Thyroid gland (tissue), 4 donors: Measurements from ENCODE around the gene TSLP. TPM values are rescaled to one million over a fixed set of nuclear protein-coding genes. Genes with fewer than 3 reads are reported as not detected.

Experiments
- DNase-seq, 2 donors: peaks; one replicate each; pipeline ENCODE4 v3.0.0-alpha.2; 2019
- H3K27ac ChIP-seq, 3 donors: fragments of 200-600 bp; sonication (generic); 1 replicate in 2 of 3; 2 replicates in 1 of 3; pipeline ENCODE4 v1.5.1; 2016 to 2019; ENCODE audit warnings: mild to moderate bottlenecking in 1 of 3, moderate library complexity in 1 of 3
- H3K27me3 ChIP-seq: fragments of 200-600 bp; sonication (generic); one replicate; pipeline ENCODE4 v1.5.1; 2019
- H3K36me3 ChIP-seq, 2 donors: fragments of 200-600 bp; sonication (generic); one replicate each; pipeline ENCODE4 v1.5.1; 2016 to 2019
- H3K4me1 ChIP-seq, 2 donors: fragments of 200-600 bp; sonication (generic); one replicate each; pipeline ENCODE4 v1.5.1; 2017 to 2019
- H3K4me3 ChIP-seq, 3 donors: fragments of 200-600 bp; sonication (generic); replicated peaks in 1 of 3; 1 replicate in 2 of 3; 2 replicates in 1 of 3; pipeline ENCODE4 v1.5.1; 2016; ENCODE audit warnings: mild to moderate bottlenecking in 1 of 3
- H3K9me3 ChIP-seq: fragments of 200-600 bp; sonication (generic); one replicate; pipeline ENCODE4 v1.5.1; 2017
- POLR2A ChIP-seq, 2 donors: fragments of 450-650 bp; IDR thresholded peaks; one replicate each; pipeline ENCODE4 v1.6.1; 2017; ENCODE audit warnings: antibody characterized with exemption in 2 of 2, mild to moderate bottlenecking in 2 of 2, moderate library complexity in 1 of 2
- WGBS, 2 donors: methylation state at CpG; one replicate each; pipeline ENCODE4 v1.1.5; 2017; 5-methylcytosine and 5-hydroxymethylcytosine counted together
- intact Hi-C: fragments of 100-400 bp; cut with DNase I; formaldehyde crosslinking; loops from one replicate; pipeline ENCODE4 v1.15.1; 2023
- total RNA-seq, 4 donors: library from RNA; depleted of rRNA; stranded (reverse); fragments of >200 nt; gene quantifications; one replicate each; pipeline ENCODE4 v1.2.3, GENCODE V29; 2016
- TF ChIP-seq, protein P1 (sequence below), 6 experiments: fragments of 200-600 bp in 3 of 6; fragments of 450-650 bp in 3 of 6; sonication (generic) in 3 of 6; IDR thresholded peaks; one replicate each; pipeline ENCODE4 v1.5.1; 2016 to 2019; ENCODE audit warnings: antibody characterized with exemption in 6 of 6, mild to moderate bottlenecking in 2 of 6, inconsistent platforms in 1 of 6, moderate library complexity in 1 of 6

The TSLP gene
- total RNA-seq, 4 donors from 2014 or later: 0.11 to 0.81 (median 0.26) TPM

DNA sequence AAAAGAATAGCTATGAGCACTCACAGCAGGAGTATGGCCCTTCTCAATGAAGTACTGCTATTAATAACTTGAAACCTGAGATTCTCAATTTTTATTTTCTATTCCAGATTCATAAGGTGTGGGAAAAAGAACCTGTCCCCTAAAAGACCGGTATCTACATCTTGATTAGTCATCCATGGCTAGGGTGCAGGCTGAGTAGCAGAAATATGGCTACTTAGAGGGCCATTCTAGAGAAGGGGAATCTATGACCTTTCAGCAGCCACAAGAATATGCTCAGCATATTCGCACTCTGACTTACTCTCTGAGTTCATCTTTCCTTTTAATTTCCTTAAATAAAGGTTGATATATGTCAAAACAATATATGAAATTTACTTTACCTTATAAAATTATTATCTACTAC, 48.3 kb downstream of the TSLP start:
- no peak overlapping the region for H3K4me3 ChIP-seq
- TF ChIP-seq, protein P1, sequence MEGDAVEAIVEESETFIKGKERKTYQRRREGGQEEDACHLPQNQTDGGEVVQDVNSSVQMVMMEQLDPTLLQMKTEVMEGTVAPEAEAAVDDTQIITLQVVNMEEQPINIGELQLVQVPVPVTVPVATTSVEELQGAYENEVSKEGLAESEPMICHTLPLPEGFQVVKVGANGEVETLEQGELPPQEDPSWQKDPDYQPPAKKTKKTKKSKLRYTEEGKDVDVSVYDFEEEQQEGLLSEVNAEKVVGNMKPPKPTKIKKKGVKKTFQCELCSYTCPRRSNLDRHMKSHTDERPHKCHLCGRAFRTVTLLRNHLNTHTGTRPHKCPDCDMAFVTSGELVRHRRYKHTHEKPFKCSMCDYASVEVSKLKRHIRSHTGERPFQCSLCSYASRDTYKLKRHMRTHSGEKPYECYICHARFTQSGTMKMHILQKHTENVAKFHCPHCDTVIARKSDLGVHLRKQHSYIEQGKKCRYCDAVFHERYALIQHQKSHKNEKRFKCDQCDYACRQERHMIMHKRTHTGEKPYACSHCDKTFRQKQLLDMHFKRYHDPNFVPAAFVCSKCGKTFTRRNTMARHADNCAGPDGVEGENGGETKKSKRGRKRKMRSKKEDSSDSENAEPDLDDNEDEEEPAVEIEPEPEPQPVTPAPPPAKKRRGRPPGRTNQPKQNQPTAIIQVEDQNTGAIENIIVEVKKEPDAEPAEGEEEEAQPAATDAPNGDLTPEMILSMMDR (IDR thresholded peaks at IDR 0.05): no peak
- TF ChIP-seq POLR2A (IDR thresholded peaks at IDR 0.05): no peak
- peaks cover 21 to 30% of the 10 kb centered on the region in 2 donors for H3K36me3 ChIP-seq
- no peaks in the 10 kb centered on the region for H3K27me3 ChIP-seq
- H3K27ac ChIP-seq: no peak overlapping the region
- no peaks in the 10 kb centered on the region for H3K9me3 ChIP-seq
- 93 to 94% methylated on average over 2 of the region's 2 CpGs for WGBS, 2 donors
- DNase-seq: no peak
- H3K4me1 ChIP-seq: no peaks in the 10 kb centered on the region
- intact Hi-C loops: no loop called here

DNA sequence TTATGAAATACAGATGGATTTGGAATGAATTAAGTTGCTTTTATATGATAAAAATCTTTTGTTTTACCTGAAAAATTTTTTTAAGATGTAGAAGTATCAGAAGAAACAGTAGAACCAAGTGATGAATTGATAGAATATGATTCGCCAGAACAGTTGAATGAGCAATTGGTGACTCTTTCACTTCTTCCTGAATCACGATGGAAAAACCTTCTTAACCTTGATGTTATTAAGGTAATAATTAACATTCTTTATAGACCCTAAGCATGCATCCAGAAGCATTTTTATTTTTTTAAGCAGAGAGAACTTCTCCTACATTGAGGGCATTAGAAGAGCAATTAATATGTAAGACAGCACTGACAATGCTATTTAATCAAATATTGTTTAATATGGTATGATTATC, 49.4 kb downstream of the TSLP start:
- peaks cover 25 to 36% of the 10 kb centered on the region in 2 donors for H3K36me3 ChIP-seq
- intact Hi-C loops: no loop called here
- TF ChIP-seq POLR2A (IDR thresholded peaks at IDR 0.05): no peak
- TF ChIP-seq, protein P1 (IDR thresholded peaks at IDR 0.05): no peak

DNA sequence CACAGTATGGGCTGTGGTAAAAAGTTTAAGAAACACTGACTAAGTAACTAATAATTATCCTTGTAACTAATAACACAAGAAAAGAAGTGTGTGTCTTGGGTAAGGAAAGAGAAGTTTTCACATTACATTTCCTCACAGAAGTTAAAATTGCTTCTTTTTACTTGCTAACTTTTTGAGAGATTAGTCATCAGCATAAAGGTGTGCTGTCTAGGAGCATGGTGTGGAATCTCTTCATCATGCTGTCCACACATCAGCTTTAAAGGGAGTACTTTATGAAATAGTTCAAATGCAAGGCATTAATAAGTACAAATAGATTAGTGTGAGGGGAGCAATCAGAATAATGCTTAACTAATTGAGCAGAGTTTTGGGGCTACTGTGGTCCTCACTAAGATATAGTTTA, 50.4 kb downstream of the TSLP start:
- H3K27ac ChIP-seq: no peak overlapping the region
- H3K27me3 ChIP-seq: no peaks in the 10 kb centered on the region
- intact Hi-C loops: no loop called here
- H3K36me3 ChIP-seq: peaks cover 29 to 44% of the 10 kb centered on the region in 2 donors
- TF ChIP-seq POLR2A (IDR thresholded peaks at IDR 0.05): no peak
- TF ChIP-seq, protein P1 (IDR thresholded peaks at IDR 0.05): no peak
- DNase-seq: no peak
- no peak overlapping the region for H3K4me3 ChIP-seq
- H3K9me3 ChIP-seq: no peaks in the 10 kb centered on the region
- no peaks in the 10 kb centered on the region for H3K4me1 ChIP-seq

More for the DNA sequence above, 49.4 kb downstream of the TSLP start:
- H3K4me1 ChIP-seq: no peaks in the 10 kb centered on the region
- no peak for DNase-seq
- H3K27me3 ChIP-seq: no peaks in the 10 kb centered on the region
- no peaks in the 10 kb centered on the region for H3K9me3 ChIP-seq
- WGBS, 2 donors: 91 to 92% methylated on average over 2 of the region's 2 CpGs
- H3K4me3 ChIP-seq: no peak overlapping the region
- no peak overlapping the region for H3K27ac ChIP-seq

DNA sequence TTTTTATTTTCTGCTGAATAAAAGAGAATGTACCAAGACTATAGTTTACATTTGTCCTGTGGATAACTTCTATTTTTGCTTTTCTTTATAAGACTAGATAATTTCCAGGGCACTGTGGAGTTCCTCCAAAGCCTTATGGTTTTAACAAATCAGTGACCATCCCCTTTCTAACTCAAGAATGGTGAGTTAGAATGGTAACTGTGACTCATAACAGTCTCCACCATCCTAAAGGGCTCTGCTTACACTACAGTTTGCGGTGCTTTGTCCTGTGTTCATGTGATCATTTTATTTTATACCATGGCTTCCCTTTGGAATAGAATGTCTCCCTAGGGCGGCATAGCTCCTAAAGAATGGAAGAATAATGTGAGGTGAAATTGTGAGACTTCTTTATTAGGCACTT, 50.9 kb downstream of the TSLP start:
- DNase-seq: no peak
- intact Hi-C loops: no loop called here
- no peaks in the 10 kb centered on the region for H3K27me3 ChIP-seq
- no peaks in the 10 kb centered on the region for H3K4me1 ChIP-seq
- 64 to 71% methylated on average over 2 of the region's 2 CpGs for WGBS, 2 donors
- H3K36me3 ChIP-seq: peaks cover 29 to 46% of the 10 kb centered on the region in 2 donors
- H3K27ac ChIP-seq: no peak overlapping the region
- H3K9me3 ChIP-seq: no peaks in the 10 kb centered on the region
- H3K4me3 ChIP-seq: no peak overlapping the region
- TF ChIP-seq, protein P1 (IDR thresholded peaks at IDR 0.05): no peak
- TF ChIP-seq POLR2A (IDR thresholded peaks at IDR 0.05): no peak

DNA sequence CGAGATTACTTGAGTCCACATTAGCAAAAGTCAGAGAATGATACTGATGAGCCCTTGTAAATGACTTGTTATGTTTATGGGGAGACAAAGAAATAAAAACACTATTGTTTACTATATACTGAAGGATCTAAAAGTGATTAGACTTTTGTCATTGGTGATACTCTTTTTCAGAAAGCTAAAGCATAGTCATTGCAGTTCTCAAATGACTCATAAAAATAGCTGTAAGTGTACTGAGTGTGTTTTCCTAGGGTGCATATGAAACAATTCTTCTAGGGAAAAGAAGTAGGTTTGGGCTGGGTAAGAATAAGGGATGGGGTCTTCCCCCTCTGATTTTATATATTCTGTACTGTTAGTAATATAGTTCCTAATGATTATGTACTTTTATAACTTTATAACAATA, 53.3 kb downstream of the TSLP start:
- no peak for DNase-seq
- H3K27me3 ChIP-seq: no peaks in the 10 kb centered on the region
- TF ChIP-seq, protein P1 (IDR thresholded peaks at IDR 0.05): no peak
- no peak for TF ChIP-seq POLR2A (IDR thresholded peaks at IDR 0.05)
- H3K36me3 ChIP-seq: peaks cover 34 to 51% of the 10 kb centered on the region in 2 donors
- no peak overlapping the region for H3K27ac ChIP-seq
- H3K4me1 ChIP-seq: no peaks in the 10 kb centered on the region
- no peak overlapping the region for H3K4me3 ChIP-seq
- 94% methylated on average over 1 of the region's 1 CpG for WGBS, 2 donors
- no peaks in the 10 kb centered on the region for H3K9me3 ChIP-seq
- intact Hi-C loops: no loop called here
